Activated naive CD4-positive, alpha-beta T cell treated with anti-CD3 and anti-CD28 coated beads, Interleukin-2, amount 50 U/mL, for 24 hours (primary cell): ENCODE measurements around the gene ACE.
A peak's percentile ranks its signal among the peaks of the same experiment; 100 is the strongest.

Experiments
- H3K27ac Mint-ChIP-seq: one replicate; pipeline ENCODE4 v1.8.0; 2021; ENCODE audit warnings: mild to moderate bottlenecking, mixed read lengths
- H3K27me3 Mint-ChIP-seq: one replicate; pipeline ENCODE4 v1.8.0; 2021; ENCODE audit warnings: mixed read lengths
- H3K36me3 Mint-ChIP-seq: one replicate; pipeline ENCODE4 v1.8.0; 2021; ENCODE audit warnings: mixed read lengths
- H3K4me1 Mint-ChIP-seq: one replicate; pipeline ENCODE4 v1.8.0; 2021; ENCODE audit warnings: mixed read lengths
- H3K4me3 Mint-ChIP-seq: one replicate; pipeline ENCODE4 v1.8.0; 2021; ENCODE audit warnings: mild to moderate bottlenecking, mixed read lengths
- H3K9me3 Mint-ChIP-seq: one replicate; pipeline ENCODE4 v1.8.0; 2021; ENCODE audit warnings: mixed read lengths

ACE gene

DNA sequence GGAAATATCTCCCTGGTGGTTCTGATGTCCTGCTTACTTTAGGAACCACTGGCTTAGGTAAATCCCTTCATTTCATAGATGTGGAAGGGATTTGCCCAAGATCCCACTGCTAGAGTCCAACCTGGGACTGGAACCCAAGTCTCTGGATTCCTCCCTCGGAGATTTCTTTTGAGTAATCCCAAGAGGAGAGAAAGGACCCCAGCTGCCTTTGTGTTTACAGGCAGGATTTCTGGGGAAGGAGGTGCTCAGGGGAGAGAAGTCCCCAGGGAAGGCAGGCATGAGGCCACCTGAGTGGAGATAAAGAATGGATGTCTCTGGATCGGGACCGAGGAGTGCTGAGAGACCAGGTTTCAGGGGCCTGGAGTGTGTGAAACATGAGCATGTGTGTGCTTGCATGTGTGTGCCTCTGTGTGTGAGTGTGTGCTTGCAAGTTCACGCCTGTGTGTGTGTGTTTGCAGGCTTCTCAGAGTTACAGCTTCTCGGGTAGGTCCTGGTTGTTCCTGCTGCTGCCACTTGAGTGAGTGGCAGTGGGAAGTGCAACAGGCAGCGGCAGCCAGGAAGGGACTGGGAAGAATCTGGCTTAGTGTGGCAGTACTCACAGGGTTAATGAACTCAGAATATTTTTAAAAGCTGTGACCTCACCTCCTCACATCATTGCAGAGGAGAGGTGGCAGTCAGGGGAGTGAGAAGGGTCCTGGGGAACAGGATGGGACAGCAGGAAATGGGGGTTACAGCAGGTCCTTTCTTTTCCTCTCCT lies 48.5 kb downstream of the ACE start:
- peaks cover 14% of the 10 kb centered on the region for H3K27me3 Mint-ChIP-seq
- H3K27ac Mint-ChIP-seq: no peak overlapping the region
- H3K4me1 Mint-ChIP-seq: peaks cover 8% of the 10 kb centered on the region
- H3K4me3 Mint-ChIP-seq: no peak overlapping the region
- no peaks in the 10 kb centered on the region for H3K9me3 Mint-ChIP-seq
- H3K36me3 Mint-ChIP-seq: no peaks in the 10 kb centered on the region

DNA sequence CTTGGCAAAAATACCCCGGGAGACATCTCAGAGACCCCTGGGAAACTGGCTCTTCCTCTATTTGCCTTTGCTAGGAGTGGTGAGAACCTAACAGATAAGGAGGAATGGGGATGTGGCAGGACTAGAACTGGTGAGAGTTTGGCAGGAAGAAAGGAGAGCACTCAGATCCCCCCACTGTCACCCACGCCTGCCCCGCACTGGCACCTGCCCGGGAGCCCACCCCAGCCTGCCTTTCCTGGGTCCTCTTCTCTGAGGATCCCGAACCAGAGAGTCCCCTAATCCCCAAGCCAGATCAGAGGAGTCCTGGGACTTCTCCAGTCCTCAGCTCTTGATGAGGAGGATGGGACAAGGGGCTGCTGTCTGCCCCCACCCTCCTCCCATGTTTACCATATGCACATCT lies 50.0 kb downstream of the ACE start:
- Mint-ChIP-seq H3K27ac (no peak overlapping the region), H3K36me3 (no peaks in the 10 kb centered on the region), H3K27me3 (peaks cover 11% of the 10 kb centered on the region), H3K4me1 (peaks cover 8% of the 10 kb centered on the region), H3K4me3 (no peak overlapping the region), H3K9me3 (no peaks in the 10 kb centered on the region)

DNA sequence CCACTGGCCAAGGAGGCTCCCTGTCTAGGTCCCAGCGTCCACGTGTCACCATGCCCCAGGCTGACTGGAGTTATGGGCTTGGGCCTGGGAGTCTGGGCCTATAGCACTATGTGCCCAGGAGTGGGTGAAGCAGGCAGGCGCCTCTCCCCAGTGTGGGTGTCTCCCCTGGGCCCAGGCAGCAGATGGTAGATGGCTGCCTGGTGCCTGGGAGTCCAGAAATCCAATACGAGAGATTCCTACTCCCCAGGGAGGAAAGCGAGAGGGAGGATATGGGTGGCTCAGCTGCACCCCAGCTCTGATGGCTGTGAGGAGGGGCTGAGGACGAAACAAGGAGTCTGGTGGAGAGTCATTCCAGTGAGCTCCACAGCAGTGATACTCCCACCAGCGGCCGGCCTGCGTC lies 51.3 kb downstream of the ACE start:
- no peak overlapping the region for H3K4me3 Mint-ChIP-seq

DNA sequence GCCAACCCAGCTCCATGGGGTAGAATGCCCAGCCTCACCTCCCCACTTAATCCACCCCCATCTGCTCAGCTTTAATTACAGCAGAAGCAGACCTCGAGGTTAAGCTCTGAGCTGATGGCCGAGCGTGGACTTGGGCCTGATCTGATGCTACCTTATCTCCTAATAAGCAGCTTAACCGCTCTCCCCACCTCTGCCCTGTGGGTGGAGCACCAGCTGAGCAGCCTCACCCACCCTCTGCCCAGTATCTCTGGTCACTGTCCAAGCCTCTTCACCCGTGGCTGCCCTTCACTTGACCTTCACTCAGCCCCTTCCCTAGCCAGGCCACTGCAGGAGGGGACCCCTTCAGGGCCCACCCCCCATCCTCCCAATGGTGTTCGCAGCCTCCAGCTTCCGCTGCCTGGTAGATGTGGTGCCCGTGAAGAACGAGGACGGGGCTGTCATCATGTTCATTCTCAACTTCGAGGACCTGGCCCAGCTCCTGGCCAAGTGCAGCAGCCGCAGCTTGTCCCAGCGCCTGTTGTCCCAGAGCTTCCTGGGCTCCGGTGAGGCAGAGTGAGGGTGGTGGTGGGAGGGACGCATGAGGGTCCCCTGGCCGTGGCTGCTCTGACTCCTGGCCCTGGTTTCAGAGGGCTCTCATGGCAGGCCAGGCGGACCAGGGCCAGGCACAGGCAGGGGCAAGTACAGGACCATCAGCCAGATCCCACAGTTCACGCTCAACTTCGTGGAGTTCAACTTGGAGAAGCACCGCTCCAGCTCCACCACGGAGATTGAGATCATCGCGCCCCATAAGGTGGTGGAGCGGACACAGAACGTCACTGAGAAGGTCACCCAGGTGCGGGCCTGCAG lies 53.1 kb downstream of the ACE start:
- peaks cover 4% of the 10 kb centered on the region for H3K27me3 Mint-ChIP-seq
- no peak overlapping the region for H3K27ac Mint-ChIP-seq
- H3K4me3 Mint-ChIP-seq: no peak overlapping the region
- no peaks in the 10 kb centered on the region for H3K36me3 Mint-ChIP-seq
- H3K4me1 Mint-ChIP-seq: no peaks in the 10 kb centered on the region
- no peaks in the 10 kb centered on the region for H3K9me3 Mint-ChIP-seq

More for the DNA sequence above, 51.3 kb downstream of the ACE start:
- peaks cover 11% of the 10 kb centered on the region for H3K27me3 Mint-ChIP-seq
- no peaks in the 10 kb centered on the region for H3K9me3 Mint-ChIP-seq
- no peaks in the 10 kb centered on the region for H3K36me3 Mint-ChIP-seq
- no peak overlapping the region for H3K27ac Mint-ChIP-seq
- H3K4me1 Mint-ChIP-seq: peaks cover 8% of the 10 kb centered on the region

DNA sequence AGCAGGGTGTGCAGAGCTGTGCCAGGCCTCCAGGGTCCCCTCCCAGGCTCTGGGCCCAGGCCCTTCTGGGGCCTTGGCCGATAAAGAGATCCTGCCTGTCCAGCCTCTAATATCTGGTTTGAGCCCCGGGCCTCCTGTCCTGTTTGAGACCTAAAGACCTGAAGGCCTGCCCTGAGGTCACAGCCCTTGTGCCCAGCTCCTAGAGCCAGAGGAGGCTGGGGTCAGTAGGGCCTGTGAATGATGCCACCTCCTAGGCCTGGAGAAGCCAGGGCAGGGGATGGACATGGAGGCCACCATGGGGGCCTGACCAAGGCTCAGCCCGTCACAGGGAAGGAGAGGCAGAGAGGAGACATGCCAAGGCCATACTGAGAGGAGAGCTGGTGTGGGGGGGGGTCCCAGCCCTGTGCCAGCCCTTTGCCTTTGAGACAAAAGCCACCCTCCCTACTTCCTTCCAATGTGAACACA lies 53.7 kb downstream of the ACE start:
- no peaks in the 10 kb centered on the region for H3K4me1 Mint-ChIP-seq

DNA sequence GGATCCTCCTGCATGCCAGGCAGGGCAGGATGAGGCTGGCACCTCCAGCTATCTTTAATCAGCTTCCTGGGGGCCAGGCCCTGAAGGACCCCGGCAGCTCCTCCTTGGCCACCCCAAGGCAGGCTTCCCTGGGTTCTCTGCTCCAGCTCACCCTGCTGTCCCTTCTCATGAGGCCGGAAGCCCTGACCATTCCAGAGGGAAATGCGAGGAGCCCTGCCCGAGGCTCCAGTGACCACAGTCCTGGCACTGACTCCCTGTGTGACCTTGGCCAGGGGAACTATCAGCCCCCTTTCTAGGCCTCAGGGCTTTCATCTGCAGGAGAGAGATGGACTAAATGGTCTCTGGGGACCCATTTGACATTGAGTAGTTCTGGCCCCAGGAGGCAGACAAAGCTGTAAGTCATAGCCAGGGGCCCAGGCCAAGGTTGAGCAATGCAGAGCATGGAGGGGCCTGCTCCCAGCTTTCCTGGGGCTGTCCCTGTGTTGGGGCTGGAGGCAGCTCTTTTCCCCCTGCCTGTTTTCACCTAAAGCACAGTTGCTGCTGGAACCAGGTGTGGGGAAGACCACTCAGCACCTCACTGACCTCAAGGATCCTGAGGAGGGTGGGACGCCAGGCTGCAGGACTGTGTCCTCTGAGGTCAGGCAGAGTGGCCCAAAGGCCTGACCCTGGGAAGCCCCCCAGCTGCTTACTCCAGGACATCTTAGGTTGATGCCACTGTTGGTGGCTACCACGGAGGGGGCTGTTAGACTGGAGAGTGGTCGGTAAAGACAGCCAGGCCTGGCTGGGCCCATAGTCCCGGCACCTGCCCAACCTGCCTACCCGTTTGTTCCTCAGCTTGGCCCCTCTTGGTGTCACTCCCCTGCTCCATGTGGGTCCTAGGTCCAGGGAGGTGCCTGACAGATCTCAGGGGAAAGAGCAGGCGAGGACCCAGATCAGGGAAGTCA lies 54.4 kb downstream of the ACE start:
- Mint-ChIP-seq H3K27ac (no peak overlapping the region), H3K9me3 (no peaks in the 10 kb centered on the region), H3K4me3 (no peak overlapping the region), H3K36me3 (no peaks in the 10 kb centered on the region), H3K27me3 (peaks cover 5% of the 10 kb centered on the region), H3K4me1 (no peaks in the 10 kb centered on the region)

More for the DNA sequence above, 53.7 kb downstream of the ACE start:
- Mint-ChIP-seq H3K4me3 (no peak overlapping the region), H3K36me3 (no peaks in the 10 kb centered on the region), H3K27ac (no peak overlapping the region), H3K9me3 (no peaks in the 10 kb centered on the region), H3K27me3 (peaks cover 2% of the 10 kb centered on the region)

DNA sequence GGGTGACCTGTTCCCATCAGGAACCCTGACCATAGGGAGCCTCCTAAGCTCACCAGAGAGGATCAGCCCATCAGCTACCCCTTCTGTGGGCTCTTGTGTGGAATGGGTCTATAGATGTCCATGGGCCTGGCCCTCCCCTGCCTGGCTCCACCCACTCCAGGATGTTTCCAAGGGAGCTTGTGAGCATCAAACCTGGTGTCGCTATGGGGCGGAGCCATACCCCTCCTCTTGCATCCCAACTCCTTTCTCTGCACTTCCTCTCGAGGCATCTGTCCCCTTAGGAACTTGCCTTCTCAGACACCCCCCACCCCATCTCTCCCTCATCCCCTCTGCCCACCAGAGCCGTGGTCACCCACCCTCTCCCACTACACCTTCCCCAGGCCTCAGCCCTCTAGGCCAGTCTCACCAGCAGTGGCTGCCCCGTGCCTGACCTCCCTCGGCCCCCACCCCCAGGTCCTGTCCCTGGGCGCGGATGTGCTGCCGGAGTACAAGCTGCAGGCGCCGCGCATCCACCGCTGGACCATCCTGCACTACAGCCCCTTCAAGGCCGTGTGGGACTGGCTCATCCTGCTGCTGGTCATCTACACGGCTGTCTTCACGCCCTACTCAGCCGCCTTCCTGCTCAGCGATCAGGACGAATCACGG lies 56.7 kb downstream of the ACE start:
- Mint-ChIP-seq H3K4me3 (no peak overlapping the region), H3K27me3 (peaks cover 9% of the 10 kb centered on the region), H3K27ac (peak overlapping the region; percentile 61), H3K9me3 (no peaks in the 10 kb centered on the region), H3K4me1 (peaks cover 3% of the 10 kb centered on the region), H3K36me3 (no peaks in the 10 kb centered on the region)

DNA sequence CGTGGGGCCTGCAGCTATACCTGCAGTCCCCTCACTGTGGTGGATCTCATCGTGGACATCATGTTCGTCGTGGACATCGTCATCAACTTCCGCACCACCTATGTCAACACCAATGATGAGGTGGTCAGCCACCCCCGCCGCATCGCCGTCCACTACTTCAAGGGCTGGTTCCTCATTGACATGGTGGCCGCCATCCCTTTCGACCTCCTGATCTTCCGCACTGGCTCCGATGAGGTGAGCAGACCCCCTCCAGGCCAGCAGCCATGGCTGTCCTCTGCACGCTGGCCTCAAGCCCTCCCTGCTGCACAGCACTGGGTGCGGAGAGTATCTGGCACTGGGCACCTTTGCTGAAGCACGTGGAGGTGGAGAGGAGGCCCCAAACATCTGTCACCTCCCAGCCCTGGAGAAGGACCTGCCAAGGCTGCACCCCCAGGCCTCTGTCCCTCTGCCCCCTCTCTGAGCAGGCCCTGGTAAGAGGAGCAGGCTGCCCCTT lies 57.3 kb downstream of the ACE start:
- Mint-ChIP-seq H3K4me1 (peaks cover 4% of the 10 kb centered on the region), H3K27me3 (peaks cover 12% of the 10 kb centered on the region), H3K36me3 (no peaks in the 10 kb centered on the region), H3K9me3 (no peaks in the 10 kb centered on the region), H3K4me3 (no peak overlapping the region), H3K27ac (peak overlapping the region; percentile 61)

DNA sequence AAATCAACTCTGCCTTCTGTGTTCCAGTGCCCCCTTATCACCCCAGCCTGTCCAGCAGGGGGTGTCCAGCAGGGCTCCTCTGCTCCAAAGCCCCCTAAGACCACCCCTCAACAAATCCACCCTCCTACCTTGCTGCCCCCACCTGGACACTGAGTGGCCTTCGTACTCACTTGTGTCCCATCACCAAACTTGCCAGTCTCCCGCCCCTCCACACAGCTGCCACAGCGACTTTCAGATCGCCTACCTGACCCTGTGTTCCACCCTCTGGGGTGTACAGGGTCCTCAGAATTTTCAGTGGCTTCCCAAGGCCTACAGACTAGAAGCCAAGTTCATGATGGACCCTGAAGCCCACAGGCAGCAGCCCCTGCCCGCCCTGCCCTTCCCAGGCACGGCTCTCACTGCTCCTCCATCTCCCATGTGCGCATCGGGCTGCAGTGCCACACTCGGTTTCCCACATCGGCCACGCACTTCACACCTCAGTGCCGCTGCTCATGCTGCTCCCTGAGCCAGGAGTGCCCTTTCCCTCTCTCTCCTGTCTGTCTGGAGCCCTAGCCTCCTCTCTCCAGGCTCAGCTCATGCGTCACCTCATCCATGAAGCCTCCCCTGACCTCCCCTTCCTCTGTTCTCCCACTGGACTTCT lies 58.1 kb downstream of the ACE start:
- no peaks in the 10 kb centered on the region for H3K36me3 Mint-ChIP-seq
- H3K4me1 Mint-ChIP-seq: peaks cover 4% of the 10 kb centered on the region
- H3K9me3 Mint-ChIP-seq: no peaks in the 10 kb centered on the region
- H3K4me3 Mint-ChIP-seq: no peak overlapping the region
- no peak overlapping the region for H3K27ac Mint-ChIP-seq
- peaks cover 18% of the 10 kb centered on the region for H3K27me3 Mint-ChIP-seq

DNA sequence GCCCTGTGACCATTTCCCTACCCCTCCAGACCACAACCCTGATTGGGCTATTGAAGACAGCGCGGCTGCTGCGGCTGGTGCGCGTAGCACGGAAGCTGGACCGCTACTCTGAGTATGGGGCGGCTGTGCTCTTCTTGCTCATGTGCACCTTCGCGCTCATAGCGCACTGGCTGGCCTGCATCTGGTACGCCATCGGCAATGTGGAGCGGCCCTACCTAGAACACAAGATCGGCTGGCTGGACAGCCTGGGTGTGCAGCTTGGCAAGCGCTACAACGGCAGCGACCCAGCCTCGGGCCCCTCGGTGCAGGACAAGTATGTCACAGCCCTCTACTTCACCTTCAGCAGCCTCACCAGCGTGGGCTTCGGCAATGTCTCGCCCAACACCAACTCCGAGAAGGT lies 58.8 kb downstream of the ACE start:
- no peak overlapping the region for H3K27ac Mint-ChIP-seq
- peaks cover 4% of the 10 kb centered on the region for H3K4me1 Mint-ChIP-seq
- H3K4me3 Mint-ChIP-seq: no peak overlapping the region
- H3K36me3 Mint-ChIP-seq: no peaks in the 10 kb centered on the region
- H3K9me3 Mint-ChIP-seq: no peaks in the 10 kb centered on the region
- peaks cover 18% of the 10 kb centered on the region for H3K27me3 Mint-ChIP-seq

DNA sequence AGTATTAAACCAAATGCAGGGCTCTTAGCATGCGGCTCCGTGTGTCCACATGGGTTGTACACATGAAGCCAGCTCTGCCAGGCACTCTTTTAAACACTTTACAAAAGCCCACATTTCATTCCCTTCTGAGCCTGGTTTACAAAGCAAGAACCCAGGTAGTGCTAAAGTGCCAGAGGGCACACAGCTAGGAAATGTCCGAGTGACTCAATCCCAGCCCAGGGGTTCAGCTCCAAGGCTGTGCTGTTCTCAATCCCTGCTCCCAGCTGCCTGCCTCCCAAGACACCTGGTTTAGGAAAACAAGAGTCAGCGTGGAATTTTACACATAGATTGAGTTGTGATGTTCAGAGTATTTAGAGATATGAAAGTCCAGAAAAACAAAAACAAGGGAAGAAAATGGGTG lies 60.1 kb downstream of the ACE start:
- Mint-ChIP-seq H3K27ac (no peak overlapping the region), H3K4me3 (no peak overlapping the region), H3K36me3 (no peaks in the 10 kb centered on the region), H3K27me3 (peaks cover 20% of the 10 kb centered on the region), H3K4me1 (peaks cover 4% of the 10 kb centered on the region), H3K9me3 (no peaks in the 10 kb centered on the region)

DNA sequence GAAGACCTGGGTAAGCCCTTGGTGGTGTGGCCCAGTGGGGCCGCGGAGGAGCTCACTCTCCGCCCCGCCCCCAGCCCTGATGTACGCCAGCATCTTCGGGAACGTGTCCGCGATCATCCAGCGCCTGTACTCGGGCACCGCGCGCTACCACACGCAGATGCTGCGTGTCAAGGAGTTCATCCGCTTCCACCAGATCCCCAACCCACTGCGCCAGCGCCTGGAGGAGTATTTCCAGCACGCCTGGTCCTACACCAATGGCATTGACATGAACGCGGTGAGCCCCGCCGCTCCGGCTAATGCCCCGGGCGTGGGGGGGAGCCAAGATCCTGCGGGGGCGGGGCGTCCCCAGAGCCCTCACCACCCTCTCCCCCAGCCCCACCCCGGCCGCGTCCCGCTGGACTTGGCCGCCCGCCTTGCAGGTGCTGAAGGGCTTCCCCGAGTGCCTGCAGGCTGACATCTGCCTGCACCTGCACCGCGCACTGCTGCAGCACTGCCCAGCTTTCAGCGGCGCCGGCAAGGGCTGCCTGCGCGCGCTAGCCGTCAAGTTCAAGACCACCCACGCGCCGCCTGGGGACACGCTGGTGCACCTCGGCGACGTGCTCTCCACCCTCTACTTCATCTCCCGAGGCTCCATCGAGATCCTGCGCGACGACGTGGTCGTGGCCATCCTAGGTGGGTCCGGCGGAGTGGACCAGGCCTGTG lies 61.3 kb downstream of the ACE start:
- H3K27me3 Mint-ChIP-seq: peaks cover 20% of the 10 kb centered on the region

DNA sequence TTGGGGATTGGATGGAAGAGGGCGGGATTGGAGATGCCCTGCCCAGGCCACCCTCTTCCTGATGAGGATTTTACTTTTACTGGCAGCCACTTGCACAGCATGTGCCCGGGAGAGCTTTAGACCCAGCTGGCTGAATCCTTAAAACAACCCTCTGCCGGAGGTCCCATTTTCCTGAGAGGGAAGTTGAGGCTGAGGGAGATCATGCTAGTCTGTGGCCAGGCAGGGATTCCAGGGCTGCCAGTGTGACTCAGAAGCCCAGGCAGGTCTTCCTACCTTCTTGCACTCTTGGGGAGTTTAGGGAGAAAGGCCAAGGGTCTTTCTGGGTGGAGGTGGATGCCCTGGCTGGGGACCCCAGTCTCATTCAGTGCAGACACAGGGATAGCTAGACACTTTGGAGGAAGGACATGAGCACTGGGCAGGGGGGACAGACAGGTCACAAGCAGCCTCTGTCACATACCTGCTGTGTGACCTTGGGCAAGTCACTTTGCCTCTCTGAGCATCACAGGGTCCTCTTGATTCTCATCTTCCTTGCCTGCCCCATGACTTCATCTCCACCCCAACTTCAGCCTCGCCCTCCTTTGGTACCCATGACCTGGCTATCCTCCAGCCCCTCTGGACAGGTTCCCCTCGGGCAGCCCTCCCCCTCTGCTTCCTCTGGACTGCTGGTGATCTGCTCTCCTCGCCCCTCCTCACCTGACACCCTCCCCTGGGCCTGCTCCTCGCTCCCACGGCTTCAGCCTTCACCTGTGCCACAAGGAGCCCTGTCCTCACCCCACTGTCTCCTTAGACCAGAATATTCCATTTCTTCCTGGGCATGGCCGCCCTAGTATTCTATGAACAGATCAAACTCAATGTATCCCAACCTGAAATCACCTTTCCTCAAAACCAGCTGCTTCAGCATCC lies 62.1 kb downstream of the ACE start:
- Mint-ChIP-seq H3K9me3 (no peaks in the 10 kb centered on the region), H3K36me3 (no peaks in the 10 kb centered on the region), H3K4me1 (peaks cover 4% of the 10 kb centered on the region), H3K4me3 (peak overlapping the region; percentile 23), H3K27me3 (peaks cover 20% of the 10 kb centered on the region), H3K27ac (no peak overlapping the region)

More for the DNA sequence above, 61.3 kb downstream of the ACE start:
- Mint-ChIP-seq H3K4me3 (peak overlapping the region; percentile 23), H3K4me1 (peaks cover 4% of the 10 kb centered on the region), H3K9me3 (no peaks in the 10 kb centered on the region), H3K27ac (no peak overlapping the region), H3K36me3 (no peaks in the 10 kb centered on the region)
